HCT116 (cell line): Measurements from ENCODE around the gene GYG1. TPM values are rescaled to one million over a fixed set of nuclear protein-coding genes. Genes with fewer than 3 reads are reported as not detected.

Experiments
- ATAC-seq: fragments of 200-7000 bp; cut with Tn5 transposase; 2 replicates; pipeline ENCODE4 v1.9.1; 2020; ENCODE audit warnings: mild to moderate bottlenecking, moderate library complexity
- BruUV-seq: library from RNA; stranded (reverse); fragments of 400-500 nt; replicated peaks from 2 replicates; lab custom pipeline; 2021; lab: Mats Ljungman, UMichigan
- CTCF ChIA-PET: fragments of 300-600 bp; sonication (Branson Sonifier 250); formaldehyde crosslinking; loops from one replicate; lab custom pipeline; 2021; ENCODE audit warnings: antibody characterized with exemption; lab: Charles Lee
- POLR2A ChIA-PET: fragments of 300-600, 350-600 bp; sonication (Branson Sonifier 250); formaldehyde crosslinking; loops from one replicate; lab custom pipeline; 2021; ENCODE audit warnings: antibody characterized with exemption; lab: Charles Lee
- RAD21 ChIA-PET, 2 experiments: fragments of 300-600 bp; sonication (Branson Sonifier 250); formaldehyde crosslinking; loops; one replicate each; lab custom pipeline; 2023; ENCODE audit warnings: low total read pairs in 2 of 2; ENCODE audit not compliant: uncharacterized antibody in 2 of 2, unreplicated experiment in 2 of 2, low non-redundant PET in 1 of 2; lab: Charles Lee
- DNase-seq: peaks from one replicate; pipeline ENCODE4 v3.0.0-alpha.2; 2010; ENCODE audit warnings: low read depth, low spot score
- H2AFZ ChIP-seq: fragments of 200-600 bp; shearing (Covaris generic), sonication (generic); 2 replicates; pipeline ENCODE4 v1.6.1; 2017; ENCODE audit warnings: low read depth, mixed run types, mixed read lengths, antibody characterized with exemption, low read length; ENCODE audit not compliant: poor library complexity, severe bottlenecking
- H3K27ac ChIP-seq: 2 replicates; pipeline ENCODE4 v1.5.1; 2012; ENCODE audit warnings: low read depth, low read length
- H3K27me3 ChIP-seq: fragments of 200-600 bp; sonication (generic); 2 replicates; pipeline ENCODE4 v1.6.1; 2016; ENCODE audit warnings: mixed run types, low read length, mixed read lengths; ENCODE audit not compliant: insufficient read depth
- H3K36me3 ChIP-seq, 2 experiments: fragments of 200-500 bp in 1 of 2; fragments of 200-600 bp in 1 of 2; sonication (Bioruptor generic) in 1 of 2; sonication (generic) in 1 of 2; 2 replicates each; pipeline versions ENCODE4 v1.5.1 to v1.6.1; 2014 to 2016; ENCODE audit warnings: low read length in 2 of 2, inconsistent platforms in 1 of 2, mixed read lengths in 1 of 2, mixed run types in 1 of 2; ENCODE audit not compliant: insufficient read depth in 2 of 2, control insufficient read depth in 1 of 2
- H3K4me1 ChIP-seq, 2 experiments: fragments of 200-600 bp in 1 of 2; sonication (generic) in 1 of 2; 2 replicates each; pipeline versions ENCODE4 v1.5.1 to v1.6.1; 2012 to 2017; ENCODE audit warnings: low read length in 2 of 2, inconsistent platforms in 1 of 2, mild to moderate bottlenecking in 1 of 2, mixed read lengths in 1 of 2, mixed run types in 1 of 2, moderate library complexity in 1 of 2; ENCODE audit not compliant: insufficient read depth in 2 of 2, control insufficient read depth in 1 of 2
- H3K4me2 ChIP-seq: fragments of 200-600 bp; sonication (generic); 2 replicates; pipeline ENCODE4 v1.6.1; 2017; ENCODE audit warnings: mixed run types, low read length, mixed read lengths
- H3K4me3 ChIP-seq, 2 experiments: fragments of 200-600 bp in 1 of 2; sonication (generic) in 1 of 2; replicated peaks in 1 of 2; 2 replicates each; pipeline ENCODE4 v1.5.1; 2011 to 2016; ENCODE audit warnings: low read length in 2 of 2, control low read depth in 1 of 2, low read depth in 1 of 2, mild to moderate bottlenecking in 1 of 2, mixed read lengths in 1 of 2, mixed run types in 1 of 2
- H3K79me2 ChIP-seq: fragments of 200-600 bp; sonication (generic); 2 replicates; pipeline ENCODE4 v1.6.1; 2017; ENCODE audit warnings: mild to moderate bottlenecking, mixed run types, low read length, moderate library complexity, mixed read lengths; ENCODE audit not compliant: insufficient read depth
- H3K9ac ChIP-seq: fragments of 200-600 bp; sonication (generic); 2 replicates; pipeline ENCODE4 v1.6.1; 2016; ENCODE audit warnings: low read length, mixed read lengths
- H3K9me2 ChIP-seq: fragments of 200-600 bp; sonication (generic), shearing (Covaris generic); 2 replicates; pipeline ENCODE4 v1.6.1; 2017; ENCODE audit warnings: mixed run types, mild to moderate bottlenecking, moderate library complexity; ENCODE audit not compliant: insufficient read depth
- H3K9me3 ChIP-seq, 2 experiments: fragments of 200-500 bp in 1 of 2; fragments of 200-600 bp in 1 of 2; sonication (Bioruptor generic) in 1 of 2; sonication (generic) in 1 of 2; 2 replicates each; pipeline ENCODE4 v1.6.1; 2014 to 2017; ENCODE audit warnings: low read length in 2 of 2, mixed read lengths in 2 of 2, inconsistent platforms in 1 of 2, low read depth in 1 of 2, mild to moderate bottlenecking in 1 of 2, mixed run types in 1 of 2, moderate library complexity in 1 of 2; ENCODE audit not compliant: control insufficient read depth in 1 of 2, insufficient read depth in 1 of 2
- H4K20me1 ChIP-seq: fragments of 200-600 bp; sonication (generic), shearing (Covaris generic); 2 replicates; pipeline ENCODE4 v1.6.1; 2017; ENCODE audit warnings: mixed run types, mild to moderate bottlenecking, moderate library complexity; ENCODE audit not compliant: insufficient read depth
- CBX3 ChIP-seq: IDR thresholded peaks from 2 replicates; pipeline ENCODE4 v1.6.1; 2012; ENCODE audit warnings: low read depth
- CEBPB ChIP-seq: IDR thresholded peaks from 2 replicates; pipeline ENCODE4 v1.6.1; 2012; ENCODE audit warnings: low read depth
- EGR1 ChIP-seq: IDR thresholded peaks from 2 replicates; pipeline ENCODE4 v1.6.1; 2012; ENCODE audit warnings: low read depth
- ELF1 ChIP-seq: IDR thresholded peaks from 2 replicates; pipeline ENCODE4 v1.6.1; 2012; ENCODE audit warnings: low read depth, borderline replicate concordance
- EZH2 ChIP-seq: fragments of 200-600 bp; sonication (generic); IDR thresholded peaks from 2 replicates; pipeline ENCODE4 v1.6.1; 2017; ENCODE audit warnings: antibody characterized with exemption, mixed run types
- EZH2phosphoT487 ChIP-seq: fragments of 200-600 bp; IDR thresholded peaks from 2 replicates; pipeline ENCODE4 v1.6.1; 2018; ENCODE audit warnings: antibody characterized with exemption, borderline replicate concordance
- FOSL1 ChIP-seq: IDR thresholded peaks from 2 replicates; pipeline ENCODE4 v1.6.1; 2012; ENCODE audit warnings: low read depth
- JUND ChIP-seq: IDR thresholded peaks from 2 replicates; pipeline ENCODE4 v1.6.1; 2012
- POLR2A ChIP-seq: IDR thresholded peaks from 2 replicates; pipeline ENCODE4 v1.7.0; 2011; ENCODE audit warnings: borderline replicate concordance; ENCODE audit not compliant: insufficient read depth, insufficient read length; ENCODE audit errors: extremely low read depth
- POLR2AphosphoS5 ChIP-seq: IDR thresholded peaks from 2 replicates; pipeline ENCODE4 v1.6.1; 2011; ENCODE audit warnings: mild to moderate bottlenecking, low read depth, low read length, moderate library complexity
- RAD21 ChIP-seq: IDR thresholded peaks from 2 replicates; pipeline ENCODE4 v1.6.1; 2012; ENCODE audit warnings: low read depth, mild to moderate bottlenecking
- SIN3A ChIP-seq: IDR thresholded peaks from 2 replicates; pipeline ENCODE4 v1.6.1; 2012; ENCODE audit warnings: low read depth
- SP1 ChIP-seq: IDR thresholded peaks from 2 replicates; pipeline ENCODE4 v1.6.1; 2012; ENCODE audit warnings: low read depth
- SRF ChIP-seq: IDR thresholded peaks from 2 replicates; pipeline ENCODE4 v1.6.1; 2012; ENCODE audit warnings: low read depth
- TCF7L2 ChIP-seq: IDR thresholded peaks from 2 replicates; pipeline ENCODE4 v1.7.0; 2011; ENCODE audit warnings: borderline replicate concordance, inconsistent platforms; ENCODE audit not compliant: insufficient read depth, insufficient read length; ENCODE audit errors: extremely low read depth
- ZFX ChIP-seq: fragments of 450-650 bp; IDR thresholded peaks from 2 replicates; pipeline ENCODE4 v1.6.1; 2017
- ZNF274 ChIP-seq: fragments of 200-500 bp; sonication (Bioruptor generic); IDR thresholded peaks from 2 replicates; pipeline ENCODE4 v1.6.1; 2014; ENCODE audit warnings: mild to moderate bottlenecking, low read depth, low read length, inconsistent platforms
- intact Hi-C: fragments of 100-400 bp; cut with micrococcal nuclease; formaldehyde crosslinking; loops from 2 replicates; pipeline ENCODE4 v1.10.0; 2022
- total RNA-seq: library from RNA; stranded (reverse); gene quantifications from one replicate; pipeline ENCODE4 v1.2.1, GENCODE V29; 2021; ENCODE audit not compliant: unreplicated experiment
- TF ChIP-seq, protein P1 (sequence below): IDR thresholded peaks from 2 replicates; pipeline ENCODE4 v1.6.1; 2012
- TF ChIP-seq, protein P2 (sequence below): IDR thresholded peaks from 2 replicates; pipeline ENCODE4 v1.6.1; 2012

GYG1 gene
- total RNA-seq, 1 experiment from 2014 or later = 28.9 TPM

DNA sequence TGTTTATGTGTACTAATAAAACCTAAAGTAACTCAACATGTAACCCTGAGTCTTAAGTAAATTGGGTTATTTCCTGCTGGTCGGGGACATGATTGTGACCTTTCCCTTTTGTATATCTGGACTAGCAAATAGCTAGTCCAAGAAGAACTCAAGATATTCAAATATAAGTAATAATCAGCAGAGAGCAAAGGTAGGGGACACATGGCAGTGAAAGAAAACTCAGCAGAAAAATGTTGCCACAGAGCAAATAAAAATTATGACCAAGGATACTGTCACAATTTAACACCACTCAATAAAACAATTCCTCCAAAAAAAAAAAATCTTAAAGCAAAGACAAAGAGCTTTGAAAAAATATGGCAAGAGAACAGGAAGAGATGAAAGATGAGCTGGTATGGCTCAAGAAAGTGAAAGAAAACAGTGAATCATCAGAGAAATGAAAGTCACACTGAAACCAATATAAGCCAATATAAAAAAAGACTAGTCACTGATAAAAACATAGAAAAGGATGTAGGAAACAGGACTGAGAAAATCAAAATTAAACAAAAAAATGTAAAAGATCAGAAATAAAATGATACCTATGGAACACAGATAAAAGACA lies 51.5 kb downstream of the GYG1 start:
- TF ChIP-seq POLR2AphosphoS5 = no peak
- Histone ChIP-seq H3K27ac (no peak overlapping the region), H3K9me2 (no peaks in the 10 kb centered on the region), H3K4me1 (peaks cover 0 to 7% of the 10 kb centered on the region in 2 experiments; a peak in 1 of 4 replicates), H3K4me2 (no peak overlapping the region), H2AFZ (no peak overlapping the region), H3K9ac (no peak overlapping the region), H3K36me3 (peaks cover 16 to 58% of the 10 kb centered on the region in 2 experiments; a peak in 3 of 4 replicates), H3K9me3 (no peaks in the 10 kb centered on the region), H3K27me3 (no peaks in the 10 kb centered on the region), H3K79me2 (no peaks in the 10 kb centered on the region), H3K4me3 (no peak overlapping the region), H4K20me1 (no peaks in the 10 kb centered on the region)
- intact Hi-C loops = no loop called here
- ChIA-PET POLR2A (no interaction called here), CTCF (no interaction called here), RAD21 (no interaction called here)
- DNase-seq (no peak), ATAC-seq (no peak)
- no TSS peak for BruUV-seq

DNA sequence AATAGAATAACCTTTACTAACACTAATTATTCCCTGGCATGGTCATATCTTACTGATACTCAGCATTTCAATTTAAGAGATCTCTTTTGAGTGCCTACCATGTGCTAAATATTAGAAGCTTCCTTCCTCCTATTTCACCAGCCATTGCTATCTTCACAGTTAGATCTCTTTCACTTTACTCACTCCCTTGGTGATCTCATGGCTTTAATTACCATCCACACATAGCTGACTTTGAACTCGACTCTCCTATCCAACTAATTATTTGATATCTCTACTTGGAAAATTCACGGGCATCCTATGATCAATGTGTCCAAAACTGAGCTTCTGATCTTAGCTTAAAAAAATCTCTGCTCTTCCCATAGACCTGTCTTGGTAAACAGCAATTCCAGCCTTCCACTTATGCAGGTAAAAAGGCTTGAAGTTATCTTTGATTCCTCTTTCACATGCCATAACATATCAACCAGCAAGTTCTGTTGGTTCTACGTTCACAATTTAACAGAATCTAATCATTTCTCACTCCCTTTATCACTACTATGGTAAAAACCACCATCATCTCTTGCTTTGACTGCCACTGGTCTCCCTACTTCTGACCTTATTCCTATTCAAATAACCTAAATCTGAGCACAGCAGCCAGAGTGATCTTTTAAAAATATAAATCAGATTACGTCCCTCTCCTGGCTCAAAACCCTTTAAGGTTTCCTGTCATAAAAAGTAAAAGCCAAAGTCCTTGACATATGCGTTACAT lies 53.2 kb downstream of the GYG1 start:
- DNase-seq (no peak), ATAC-seq (no peak)
- intact Hi-C loops = no loop called here
- H3K9me2 ChIP-seq = no peaks in the 10 kb centered on the region
- peaks cover 0 to 7% of the 10 kb centered on the region in 2 experiments; a peak in 1 of 4 replicates for H3K4me1 ChIP-seq
- H3K27me3 ChIP-seq = no peaks in the 10 kb centered on the region
- H3K27ac ChIP-seq = no peak overlapping the region
- RAD21 ChIA-PET = no interaction called here
- CTCF ChIA-PET = no interaction called here
- H3K79me2 ChIP-seq = no peaks in the 10 kb centered on the region
- no peak overlapping the region for H3K4me3 ChIP-seq
- no peak overlapping the region for H2AFZ ChIP-seq
- H3K36me3 ChIP-seq = peaks cover 11 to 53% of the 10 kb centered on the region in 2 experiments; a peak in 3 of 4 replicates
- POLR2A ChIA-PET = interaction anchor here (0.5 kb wide), 1 partner anchor 35 kb away, joined by 3 read pairs; no protein-coding TSS in a partner anchor
- no peaks in the 10 kb centered on the region for H3K9me3 ChIP-seq
- TF ChIP-seq SIN3A = no peak
- no peak for TF ChIP-seq CEBPB
- TF ChIP-seq RAD21 = no peak
- no peak for TF ChIP-seq EGR1
- TF ChIP-seq TCF7L2 = no peak
- no peak for TF ChIP-seq EZH2
- no peak for TF ChIP-seq FOSL1
- TF ChIP-seq POLR2AphosphoS5 = no peak
- no peak for TF ChIP-seq POLR2A
- TF ChIP-seq EZH2phosphoT487 = no peak
- no peak for TF ChIP-seq ZNF274
- TF ChIP-seq ZFX = no peak
- TF ChIP-seq ELF1 = no peak
- TF ChIP-seq CBX3 = no peak
- no peak for TF ChIP-seq SRF
- TF ChIP-seq JUND = no peak
- TF ChIP-seq SP1 = no peak
- TF ChIP-seq, protein P1, sequence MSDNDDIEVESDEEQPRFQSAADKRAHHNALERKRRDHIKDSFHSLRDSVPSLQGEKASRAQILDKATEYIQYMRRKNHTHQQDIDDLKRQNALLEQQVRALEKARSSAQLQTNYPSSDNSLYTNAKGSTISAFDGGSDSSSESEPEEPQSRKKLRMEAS = no peak
- TF ChIP-seq, protein P2, sequence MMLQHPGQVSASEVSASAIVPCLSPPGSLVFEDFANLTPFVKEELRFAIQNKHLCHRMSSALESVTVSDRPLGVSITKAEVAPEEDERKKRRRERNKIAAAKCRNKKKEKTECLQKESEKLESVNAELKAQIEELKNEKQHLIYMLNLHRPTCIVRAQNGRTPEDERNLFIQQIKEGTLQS = no peak
- no peak overlapping the region for H3K9ac ChIP-seq
- BruUV-seq = no TSS peak
- no peaks in the 10 kb centered on the region for H4K20me1 ChIP-seq
- H3K4me2 ChIP-seq = no peak overlapping the region
